PC-3 (cell line): ENCODE measurements around the gene PHF12. TPM values are rescaled to one million over a fixed set of nuclear protein-coding genes. Genes with fewer than 3 reads are reported as not detected.

ENCODE experiments used
- ATAC-seq: fragments of 200-7000 bp; cut with Tn5 transposase; 2 replicates; pipeline ENCODE4 v1.9.1; 2020; ENCODE audit warnings: mild to moderate bottlenecking, moderate library complexity
- BruUV-seq: library from RNA; stranded (reverse); fragments of 400-500 nt; replicated peaks from 2 replicates; lab custom pipeline; 2021; lab: Mats Ljungman, UMichigan
- CTCF ChIA-PET: fragments of 300-600 bp; sonication (Branson Sonifier 250); formaldehyde crosslinking; loops from one replicate; lab custom pipeline; 2022; ENCODE audit warnings: antibody characterized with exemption; lab: Charles Lee
- POLR2A ChIA-PET: fragments of 300-600 bp; sonication (Branson Sonifier 250); formaldehyde crosslinking; loops from one replicate; lab custom pipeline; 2022; ENCODE audit warnings: antibody characterized with exemption; ENCODE audit not compliant: unreplicated experiment; lab: Charles Lee
- DNase-seq: peaks from one replicate; pipeline ENCODE4 v3.0.0-alpha.2; 2015
- H2AFZ ChIP-seq: fragments of 300-600 bp; sonication (generic); 2 replicates; pipeline ENCODE4 v1.6.0; 2016; ENCODE audit warnings: antibody characterized with exemption, low read length
- H3F3A ChIP-seq: fragments of 300-600 bp; sonication (generic); one replicate; pipeline ENCODE4 v1.6.0; 2017; ENCODE audit warnings: antibody characterized with exemption, low read length, control low read depth, mild to moderate bottlenecking; ENCODE audit not compliant: unreplicated experiment
- H3K27ac ChIP-seq: fragments of 300-600 bp; sonication (generic); 2 replicates; pipeline ENCODE4 v1.5.1; 2016; ENCODE audit warnings: mild to moderate bottlenecking, low read length
- H3K27me3 ChIP-seq: fragments of 300-600 bp; sonication (generic); 2 replicates; pipeline ENCODE4 v1.6.1; 2016; ENCODE audit warnings: low read length, mixed read lengths
- H3K36me3 ChIP-seq: fragments of 300-600 bp; sonication (generic); 2 replicates; pipeline ENCODE4 v1.6.1; 2016; ENCODE audit warnings: low read depth, mixed run types, low read length, mixed read lengths
- H3K4me1 ChIP-seq: fragments of 300-600 bp; sonication (generic); 2 replicates; pipeline ENCODE4 v1.5.1; 2016; ENCODE audit warnings: low read length; ENCODE audit not compliant: insufficient read depth
- H3K4me2 ChIP-seq: fragments of 300-600 bp; sonication (generic); 2 replicates; pipeline ENCODE4 v1.6.0; 2016; ENCODE audit warnings: low read length
- H3K4me3 ChIP-seq: fragments of 300-600 bp; sonication (generic); 2 replicates; pipeline ENCODE4 v1.5.1; 2016; ENCODE audit warnings: mild to moderate bottlenecking, low read length, mixed read lengths
- H3K79me2 ChIP-seq: fragments of 300-600 bp; sonication (generic); 2 replicates; pipeline ENCODE4 v1.6.1; 2017; ENCODE audit warnings: low read length, mixed read lengths
- H3K9ac ChIP-seq: fragments of 300-600 bp; sonication (generic); 2 replicates; pipeline ENCODE4 v1.6.0; 2016; ENCODE audit warnings: mild to moderate bottlenecking, low read length
- H3K9me2 ChIP-seq: fragments of 300-600 bp; sonication (generic); replicated peaks from 2 replicates; pipeline ENCODE4 v1.6.1; 2016; ENCODE audit warnings: mixed run types, low read length, mixed read lengths
- H3K9me3 ChIP-seq: fragments of 300-600 bp; sonication (generic); 2 replicates; pipeline ENCODE4 v1.6.1; 2016; ENCODE audit warnings: low read length, mixed read lengths
- H4K20me1 ChIP-seq: fragments of 300-600 bp; sonication (generic); 2 replicates; pipeline ENCODE4 v1.6.1; 2016; ENCODE audit warnings: low read length, mixed read lengths
- EZH2 ChIP-seq: fragments of 300-600 bp; sonication (generic); IDR thresholded peaks from one replicate; pipeline ENCODE4 v1.6.1; 2017; ENCODE audit warnings: antibody characterized with exemption, mild to moderate bottlenecking, low read length; ENCODE audit not compliant: unreplicated experiment
- EZH2phosphoT487 ChIP-seq: fragments of 300-600 bp; sonication (generic); IDR thresholded peaks from 2 replicates; pipeline ENCODE4 v1.6.1; 2018; ENCODE audit warnings: mild to moderate bottlenecking, antibody characterized with exemption, low read length, borderline replicate concordance
- intact Hi-C: fragments of 100-400 bp; cut with micrococcal nuclease; formaldehyde crosslinking; loops from 2 replicates; pipeline ENCODE4 v1.9.0; 2023
- total RNA-seq: library from RNA; depleted of rRNA; stranded (reverse); fragments of >200 nt; gene quantifications from 2 replicates; pipeline ENCODE4 v1.2.3, GENCODE V29; 2014
- TF ChIP-seq, protein P1 (sequence below): fragments of 300-600 bp; sonication (generic); conservative IDR thresholded peaks from 2 replicates; pipeline ENCODE4 v1.5.1; 2017; ENCODE audit warnings: antibody characterized with exemption, low read depth, mild to moderate bottlenecking, low read length

PHF12 gene
- total RNA-seq, 1 experiment from 2014 or later = 25.0 TPM

DNA sequence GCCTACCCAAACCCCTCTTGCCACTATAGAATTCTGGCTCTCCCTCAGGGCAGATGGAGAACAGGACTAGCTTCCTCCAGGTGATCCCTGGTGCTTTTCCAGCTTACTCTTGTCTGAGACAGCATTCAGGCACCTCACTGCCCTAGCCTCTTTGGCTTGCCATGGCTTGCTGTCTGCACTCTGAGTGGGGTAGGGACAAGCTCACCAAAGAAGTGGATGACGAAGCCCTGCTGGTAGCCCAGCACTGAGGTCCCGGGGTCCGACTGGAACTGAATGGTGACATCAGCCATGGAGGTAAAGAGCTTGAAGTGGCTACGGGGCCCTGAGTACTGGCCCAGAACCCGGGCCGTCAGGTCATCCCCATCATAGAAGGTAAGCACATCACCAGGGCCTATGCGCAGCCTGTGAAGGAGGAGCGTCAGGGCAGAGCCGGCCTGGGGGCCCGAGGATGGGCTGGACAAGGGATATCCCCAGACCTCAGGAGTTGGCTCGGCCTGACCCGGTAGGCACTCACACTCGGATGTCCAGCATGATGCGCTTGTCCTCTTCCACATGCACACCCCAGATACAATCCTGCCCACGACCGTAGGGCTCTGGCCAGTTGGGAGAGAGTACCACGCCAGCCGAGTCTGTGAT, 7.6 kb upstream of the PHF12 start:
- Histone ChIP-seq H3K27ac (no peak overlapping the region), H3K4me1 (no peaks in the 10 kb centered on the region), H3K9me2 (no peaks in the 10 kb centered on the region), H3K79me2 (no peaks in the 10 kb centered on the region), H3F3A (no peaks in the 10 kb centered on the region), H3K4me2 (no peak overlapping the region), H4K20me1 (no peaks in the 10 kb centered on the region), H2AFZ (no peak overlapping the region), H3K27me3 (peaks cover 3% of the 10 kb centered on the region; the same call in 1 of the 2 replicates), H3K9me3 (no peaks in the 10 kb centered on the region), H3K36me3 (no peaks in the 10 kb centered on the region), H3K9ac (no peak overlapping the region), H3K4me3 (no peak overlapping the region)
- POLR2A ChIA-PET = no interaction called here
- ATAC-seq (no peak), DNase-seq (no peak)
- intact Hi-C loops = no loop called here
- CTCF ChIA-PET = no interaction called here
- no peak for TF ChIP-seq EZH2phosphoT487
- TF ChIP-seq EZH2 = no peak
- TF ChIP-seq, protein P1, sequence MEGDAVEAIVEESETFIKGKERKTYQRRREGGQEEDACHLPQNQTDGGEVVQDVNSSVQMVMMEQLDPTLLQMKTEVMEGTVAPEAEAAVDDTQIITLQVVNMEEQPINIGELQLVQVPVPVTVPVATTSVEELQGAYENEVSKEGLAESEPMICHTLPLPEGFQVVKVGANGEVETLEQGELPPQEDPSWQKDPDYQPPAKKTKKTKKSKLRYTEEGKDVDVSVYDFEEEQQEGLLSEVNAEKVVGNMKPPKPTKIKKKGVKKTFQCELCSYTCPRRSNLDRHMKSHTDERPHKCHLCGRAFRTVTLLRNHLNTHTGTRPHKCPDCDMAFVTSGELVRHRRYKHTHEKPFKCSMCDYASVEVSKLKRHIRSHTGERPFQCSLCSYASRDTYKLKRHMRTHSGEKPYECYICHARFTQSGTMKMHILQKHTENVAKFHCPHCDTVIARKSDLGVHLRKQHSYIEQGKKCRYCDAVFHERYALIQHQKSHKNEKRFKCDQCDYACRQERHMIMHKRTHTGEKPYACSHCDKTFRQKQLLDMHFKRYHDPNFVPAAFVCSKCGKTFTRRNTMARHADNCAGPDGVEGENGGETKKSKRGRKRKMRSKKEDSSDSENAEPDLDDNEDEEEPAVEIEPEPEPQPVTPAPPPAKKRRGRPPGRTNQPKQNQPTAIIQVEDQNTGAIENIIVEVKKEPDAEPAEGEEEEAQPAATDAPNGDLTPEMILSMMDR = no peak
- BruUV-seq = no TSS peak

DNA sequence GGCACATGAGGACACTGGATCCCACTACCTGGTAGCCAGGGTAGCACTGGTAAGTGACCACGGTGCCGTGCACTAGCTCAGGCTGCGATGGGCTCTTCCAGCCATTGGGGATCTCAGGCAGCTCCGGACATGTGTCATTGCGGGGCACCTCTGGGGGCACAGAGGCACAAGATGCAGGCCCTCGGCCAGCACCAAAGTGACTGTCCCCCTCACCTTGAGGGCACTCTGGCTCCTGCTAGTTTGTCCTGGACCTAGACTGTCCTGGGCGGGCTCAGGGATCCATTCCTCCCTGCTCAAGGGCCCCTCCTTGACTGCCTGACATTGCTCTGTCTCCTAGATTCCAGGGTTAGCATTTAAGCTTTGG, 6.7 kb upstream of the PHF12 start:
- no peaks in the 10 kb centered on the region for H4K20me1 ChIP-seq
- no peaks in the 10 kb centered on the region for H3K36me3 ChIP-seq
- no peak overlapping the region for H3K4me3 ChIP-seq
- no peak overlapping the region for H2AFZ ChIP-seq
- H3K4me2 ChIP-seq = no peak overlapping the region
- peaks cover 3% of the 10 kb centered on the region; the same call in 1 of the 2 replicates for H3K4me1 ChIP-seq
- DNase-seq (no peak), ATAC-seq (no peak)
- BruUV-seq = no TSS peak
- intact Hi-C loops = no loop called here
- no peaks in the 10 kb centered on the region for H3K9me2 ChIP-seq
- no peak overlapping the region for H3K27ac ChIP-seq
- H3K9ac ChIP-seq = no peak overlapping the region
- H3K27me3 ChIP-seq = no peaks in the 10 kb centered on the region
- POLR2A ChIA-PET = no interaction called here
- H3F3A ChIP-seq = no peaks in the 10 kb centered on the region
- TF ChIP-seq, protein P1 = no peak
- no peak for TF ChIP-seq EZH2phosphoT487
- TF ChIP-seq EZH2 = no peak
- CTCF ChIA-PET = no interaction called here
- no peaks in the 10 kb centered on the region for H3K9me3 ChIP-seq
- no peaks in the 10 kb centered on the region for H3K79me2 ChIP-seq

DNA sequence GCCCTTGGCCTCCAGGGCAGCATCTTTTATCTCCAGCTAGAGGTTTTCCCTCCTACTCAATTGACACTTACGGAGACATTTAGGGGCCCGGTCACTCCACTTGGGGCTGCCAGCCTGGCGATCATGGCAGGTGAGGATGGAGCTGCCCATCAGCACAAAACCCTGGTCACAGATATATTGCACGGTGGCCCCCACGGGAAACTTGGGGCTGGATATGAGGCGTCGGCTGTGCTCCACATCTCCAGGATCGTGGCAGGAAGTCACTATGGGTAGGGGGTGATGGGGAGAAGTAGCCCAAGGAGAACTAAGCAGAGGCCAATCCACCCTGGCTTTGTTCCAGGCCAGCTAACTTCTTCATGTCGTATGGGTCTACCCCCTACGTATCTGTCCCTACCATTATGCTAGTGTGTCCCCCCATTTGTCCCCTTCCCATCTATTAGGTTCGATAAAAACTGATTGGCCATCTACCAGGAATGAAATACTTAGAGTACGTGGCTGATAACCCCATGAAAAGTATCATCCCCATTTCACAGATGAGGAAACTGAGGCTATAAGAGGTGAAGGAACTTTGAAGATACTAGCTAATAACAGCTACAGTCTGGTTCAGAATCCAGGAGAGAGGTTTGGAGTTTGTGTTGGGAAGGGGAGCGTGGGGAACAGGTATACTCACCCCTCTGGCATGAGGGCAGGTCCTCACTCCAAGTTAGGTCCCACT, 6.1 kb upstream of the PHF12 start:
- no peak overlapping the region for H3K9ac ChIP-seq
- TF ChIP-seq, protein P1 = no peak
- TF ChIP-seq EZH2 = no peak
- no peak for TF ChIP-seq EZH2phosphoT487
- POLR2A ChIA-PET = no interaction called here
- no peaks in the 10 kb centered on the region for H3F3A ChIP-seq
- H3K9me3 ChIP-seq = no peaks in the 10 kb centered on the region
- intact Hi-C loops = no loop called here
- DNase-seq (no peak), ATAC-seq (no peak)
- BruUV-seq = no TSS peak
- CTCF ChIA-PET = no interaction called here
- no peaks in the 10 kb centered on the region for H3K9me2 ChIP-seq
- H3K27ac ChIP-seq = no peak overlapping the region
- H3K27me3 ChIP-seq = no peaks in the 10 kb centered on the region
- H3K79me2 ChIP-seq = no peaks in the 10 kb centered on the region
- H2AFZ ChIP-seq = no peak overlapping the region
- no peaks in the 10 kb centered on the region for H4K20me1 ChIP-seq
- H3K4me2 ChIP-seq = no peak overlapping the region
- no peaks in the 10 kb centered on the region for H3K36me3 ChIP-seq
- no peak overlapping the region for H3K4me3 ChIP-seq
- peaks cover 9% of the 10 kb centered on the region; the same call in 1 of the 2 replicates for H3K4me1 ChIP-seq
